Esophagus squamous epithelium (tissue), 5 donors: ENCODE measurements around the gene SCT. TPM values are rescaled to one million over a fixed set of nuclear protein-coding genes. Genes with fewer than 3 reads are reported as not detected.

Source experiments
- DNase-seq: peaks from one replicate; lab custom pipeline; 2025; lab: John Stamatoyannopoulos, UW
- H3K27ac ChIP-seq, 4 donors: fragments of 200-600 bp; sonication (generic); one replicate each; pipeline ENCODE4 v1.5.1; 2016 to 2019; ENCODE audit warnings: mild to moderate bottlenecking in 1 of 4
- H3K27me3 ChIP-seq, 4 donors: fragments of 200-600 bp; sonication (generic); 1 replicate in 3 of 4; 2 replicates in 1 of 4; pipeline versions ENCODE4 v1.5.1 to v1.6.0; 2017 to 2021; ENCODE audit warnings: antibody characterized with exemption in 1 of 4
- H3K36me3 ChIP-seq, 3 donors: fragments of 200-600 bp; sonication (generic); one replicate each; pipeline ENCODE4 v1.5.1; 2016 to 2019
- H3K4me1 ChIP-seq, 3 donors: fragments of 200-600 bp; sonication (generic); one replicate each; pipeline ENCODE4 v1.5.1; 2017 to 2019
- H3K4me3 ChIP-seq, 4 donors: fragments of 200-600 bp; sonication (generic); 1 replicate in 3 of 4; 2 replicates in 1 of 4; pipeline ENCODE4 v1.5.1; 2016 to 2019; ENCODE audit warnings: mild to moderate bottlenecking in 2 of 4, moderate library complexity in 1 of 4
- H3K9me3 ChIP-seq, 3 donors: fragments of 200-600 bp; sonication (generic); one replicate each; pipeline ENCODE4 v1.5.1; 2016 to 2019
- POLR2A ChIP-seq, 4 donors: fragments of 450-650 bp; IDR thresholded peaks; one replicate each; pipeline ENCODE4 v1.6.1; 2017; ENCODE audit warnings: antibody characterized with exemption in 4 of 4, mild to moderate bottlenecking in 4 of 4, moderate library complexity in 3 of 4
- WGBS, 2 donors: methylation state at CpG; one replicate each; pipeline ENCODE4 v1.1.5; 2018; 5-methylcytosine and 5-hydroxymethylcytosine counted together
- intact Hi-C: fragments of 100-400 bp; cut with DNase I; formaldehyde crosslinking; loops from one replicate; pipeline ENCODE4 v1.15.0; 2022
- total RNA-seq, 4 donors: library from RNA; depleted of rRNA; stranded (reverse); fragments of >200 nt; gene quantifications; one replicate each; pipeline ENCODE4 v1.1.0, GENCODE V29; 2016
- TF ChIP-seq, protein P1 (sequence below), 6 experiments: fragments of 450-650 bp in 4 of 6; fragments of 200-600 bp in 2 of 6; sonication (generic) in 2 of 6; IDR thresholded peaks; one replicate each; pipeline ENCODE4 v1.5.1; 2016 to 2019; ENCODE audit warnings: antibody characterized with exemption in 6 of 6, mild to moderate bottlenecking in 4 of 6, moderate library complexity in 4 of 6
- donor health status: DM: yes; HTN: yes; CAD: no.

The SCT gene
- total RNA-seq, 4 donors from 2014 or later: 5.3 TPM; not detected in 3

DNA sequence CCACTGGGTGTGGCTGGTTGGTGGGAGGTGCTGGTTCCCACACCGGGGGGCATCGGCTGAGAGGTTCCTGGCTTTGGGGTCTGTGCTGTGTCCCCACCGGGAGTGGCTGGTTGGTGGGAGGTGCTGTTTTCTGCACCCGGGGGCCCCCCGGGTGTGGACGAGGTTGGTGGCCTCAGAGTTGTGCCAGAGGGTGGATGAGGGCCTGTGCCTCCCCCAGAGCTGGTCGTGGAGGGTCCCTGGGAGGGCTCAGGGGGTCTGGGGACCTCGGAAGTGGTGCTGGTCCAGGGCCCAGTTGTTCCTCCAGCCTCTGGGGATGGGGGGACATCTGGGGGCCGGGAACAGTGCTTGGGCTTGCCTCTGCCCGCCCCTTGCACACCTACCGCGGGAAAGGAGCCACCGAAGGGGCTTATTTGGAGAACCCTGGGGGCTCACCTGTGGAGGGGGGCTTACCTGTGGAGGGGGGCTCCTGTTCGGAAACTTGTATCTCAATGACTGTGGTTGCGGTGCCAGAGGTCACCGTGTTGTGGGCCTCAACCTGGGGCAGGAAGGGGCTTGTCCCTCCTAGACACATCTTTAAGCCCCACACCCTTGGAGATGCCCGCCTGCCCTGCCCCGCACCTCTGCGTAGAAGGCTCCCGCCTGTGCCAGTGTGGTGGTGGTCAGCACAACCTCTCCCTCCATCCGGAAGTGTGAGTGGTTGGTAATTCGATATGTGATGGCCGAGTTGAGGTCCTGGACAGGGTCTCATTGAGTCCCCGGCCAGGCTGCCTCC lies 7.9 kb downstream of the SCT start:
- whole genome bisulfite sequencing, 2 donors: 80 to 90% methylated on average over 2 of the region's 24 CpGs
- H3K27ac ChIP-seq: no peak overlapping the region
- no peaks in the 10 kb centered on the region for H3K9me3 ChIP-seq
- intact Hi-C loops: loop anchor here (5.0 kb wide), 1 partner anchor 52 kb away; no protein-coding TSS in a partner anchor
- H3K27me3 ChIP-seq: peaks cover 0 to 9% (median 0%) of the 10 kb centered on the region in 4 donors
- H3K4me1 ChIP-seq: peaks cover 17 to 28% (median 27%) of the 10 kb centered on the region in 3 donors
- DNase-seq: no peak
- peaks cover 0 to 66% (median 0%) of the 10 kb centered on the region in 3 donors for H3K36me3 ChIP-seq
- TF ChIP-seq, protein P1, sequence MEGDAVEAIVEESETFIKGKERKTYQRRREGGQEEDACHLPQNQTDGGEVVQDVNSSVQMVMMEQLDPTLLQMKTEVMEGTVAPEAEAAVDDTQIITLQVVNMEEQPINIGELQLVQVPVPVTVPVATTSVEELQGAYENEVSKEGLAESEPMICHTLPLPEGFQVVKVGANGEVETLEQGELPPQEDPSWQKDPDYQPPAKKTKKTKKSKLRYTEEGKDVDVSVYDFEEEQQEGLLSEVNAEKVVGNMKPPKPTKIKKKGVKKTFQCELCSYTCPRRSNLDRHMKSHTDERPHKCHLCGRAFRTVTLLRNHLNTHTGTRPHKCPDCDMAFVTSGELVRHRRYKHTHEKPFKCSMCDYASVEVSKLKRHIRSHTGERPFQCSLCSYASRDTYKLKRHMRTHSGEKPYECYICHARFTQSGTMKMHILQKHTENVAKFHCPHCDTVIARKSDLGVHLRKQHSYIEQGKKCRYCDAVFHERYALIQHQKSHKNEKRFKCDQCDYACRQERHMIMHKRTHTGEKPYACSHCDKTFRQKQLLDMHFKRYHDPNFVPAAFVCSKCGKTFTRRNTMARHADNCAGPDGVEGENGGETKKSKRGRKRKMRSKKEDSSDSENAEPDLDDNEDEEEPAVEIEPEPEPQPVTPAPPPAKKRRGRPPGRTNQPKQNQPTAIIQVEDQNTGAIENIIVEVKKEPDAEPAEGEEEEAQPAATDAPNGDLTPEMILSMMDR (IDR thresholded peaks at IDR 0.05): no peak
- no peak for TF ChIP-seq POLR2A (IDR thresholded peaks at IDR 0.05)
- no peak overlapping the region for H3K4me3 ChIP-seq

DNA sequence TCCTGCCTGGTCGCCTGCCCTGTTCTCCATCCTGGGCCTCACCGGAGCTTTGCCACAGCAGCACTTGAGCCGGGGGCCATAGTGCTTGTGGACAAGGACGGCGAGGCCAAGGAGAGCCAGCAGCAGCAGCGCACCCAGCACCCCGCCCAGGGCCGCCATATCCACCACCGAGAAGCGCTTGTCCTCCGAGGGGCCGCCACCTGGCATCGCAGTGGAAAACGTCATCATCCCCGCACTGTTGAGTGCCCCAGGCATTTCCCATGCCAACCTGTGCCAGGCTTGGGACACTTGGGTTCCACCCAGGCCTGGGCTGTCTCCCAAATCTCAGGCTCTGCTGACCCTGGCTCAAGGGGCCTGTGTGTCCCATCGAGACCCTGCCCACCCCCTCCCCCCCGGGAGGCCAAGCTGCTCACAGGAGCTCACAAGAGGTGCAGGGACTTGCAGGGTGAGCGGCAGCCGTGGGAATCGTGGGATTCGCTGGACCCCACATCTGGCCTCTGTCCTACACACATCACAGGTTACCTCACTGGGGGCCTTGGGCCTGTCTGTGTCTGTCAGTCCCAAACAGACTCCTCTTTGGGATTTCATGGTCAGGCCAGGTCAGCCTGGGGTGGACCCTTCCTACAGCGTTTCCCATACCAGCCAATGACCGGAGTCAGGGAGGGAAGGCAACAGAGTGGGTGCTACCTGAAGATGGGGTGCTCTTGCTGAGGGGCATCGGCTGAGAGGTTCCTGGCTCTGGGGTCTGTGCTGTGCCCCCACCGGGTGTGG lies 8.9 kb downstream of the SCT start:
- DNase-seq: no peak
- peaks cover 0 to 61% (median 2%) of the 10 kb centered on the region in 3 donors for H3K36me3 ChIP-seq
- H3K9me3 ChIP-seq: no peaks in the 10 kb centered on the region
- H3K4me3 ChIP-seq: no peak overlapping the region
- H3K27me3 ChIP-seq: no peaks in the 10 kb centered on the region
- TF ChIP-seq POLR2A (IDR thresholded peaks at IDR 0.05): no peak
- TF ChIP-seq, protein P1 (IDR thresholded peaks at IDR 0.05): no peak
- peaks cover 23 to 35% (median 35%) of the 10 kb centered on the region in 3 donors for H3K4me1 ChIP-seq
- intact Hi-C loops: loop anchor here (5.0 kb wide), 1 partner anchor 51 kb away; no protein-coding TSS in a partner anchor
- no peak overlapping the region for H3K27ac ChIP-seq
- WGBS, 2 donors: 97 to 100% methylated on average over 1 to 6 of the region's 25 CpGs

DNA sequence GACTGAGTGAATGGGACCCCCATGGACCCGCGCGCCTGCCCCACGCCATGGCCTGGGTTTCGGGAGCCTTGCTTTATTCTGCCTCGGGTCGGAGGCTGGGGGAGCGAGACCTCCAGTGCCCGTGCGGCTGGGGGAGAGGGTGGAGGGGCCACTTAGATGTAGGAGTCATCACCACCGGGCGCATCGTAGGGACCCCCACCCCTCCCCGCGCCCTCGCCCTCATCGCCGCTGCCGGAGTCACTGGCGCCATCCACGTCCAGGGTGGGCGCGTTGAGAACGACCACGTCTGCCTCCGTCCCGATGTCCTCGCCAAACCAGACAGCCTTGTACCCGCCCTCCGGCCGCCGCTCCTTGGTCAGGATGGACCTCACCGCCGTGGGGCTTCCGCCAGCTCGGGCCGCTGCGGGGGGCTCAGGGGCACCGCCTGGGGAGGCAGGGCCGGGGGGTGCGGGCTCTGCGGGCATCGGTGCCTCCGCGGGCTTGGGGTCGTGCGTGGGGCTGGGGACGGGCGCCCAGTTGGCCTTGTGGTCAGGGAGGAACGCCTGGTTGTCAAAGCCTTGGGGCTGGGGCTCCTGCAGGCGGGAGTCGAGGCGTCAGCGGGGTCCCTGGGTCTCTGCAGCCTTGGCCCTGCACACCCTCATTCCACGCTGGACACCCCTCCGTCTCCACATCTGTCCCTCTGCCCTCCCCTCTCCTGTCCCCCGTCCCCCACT lies 9.6 kb downstream of the SCT start:
- TF ChIP-seq POLR2A (IDR thresholded peaks at IDR 0.05): no peak
- TF ChIP-seq, protein P1 (IDR thresholded peaks at IDR 0.05): no peak
- Histone ChIP-seq H3K4me3 (no peak overlapping the region), H3K27ac (no peak overlapping the region), H3K4me1 (peaks cover 28 to 43% (median 41%) of the 10 kb centered on the region in 3 donors), H3K27me3 (no peaks in the 10 kb centered on the region), H3K9me3 (no peaks in the 10 kb centered on the region), H3K36me3 (peaks cover 0 to 61% (median 9%) of the 10 kb centered on the region in 3 donors)
- intact Hi-C loops: loop anchor here (5.0 kb wide), 1 partner anchor 50 kb away; no protein-coding TSS in a partner anchor
- DNase-seq: no peak
- 89 to 93% methylated on average over 10 to 33 of the region's 57 CpGs for WGBS, 2 donors

DNA sequence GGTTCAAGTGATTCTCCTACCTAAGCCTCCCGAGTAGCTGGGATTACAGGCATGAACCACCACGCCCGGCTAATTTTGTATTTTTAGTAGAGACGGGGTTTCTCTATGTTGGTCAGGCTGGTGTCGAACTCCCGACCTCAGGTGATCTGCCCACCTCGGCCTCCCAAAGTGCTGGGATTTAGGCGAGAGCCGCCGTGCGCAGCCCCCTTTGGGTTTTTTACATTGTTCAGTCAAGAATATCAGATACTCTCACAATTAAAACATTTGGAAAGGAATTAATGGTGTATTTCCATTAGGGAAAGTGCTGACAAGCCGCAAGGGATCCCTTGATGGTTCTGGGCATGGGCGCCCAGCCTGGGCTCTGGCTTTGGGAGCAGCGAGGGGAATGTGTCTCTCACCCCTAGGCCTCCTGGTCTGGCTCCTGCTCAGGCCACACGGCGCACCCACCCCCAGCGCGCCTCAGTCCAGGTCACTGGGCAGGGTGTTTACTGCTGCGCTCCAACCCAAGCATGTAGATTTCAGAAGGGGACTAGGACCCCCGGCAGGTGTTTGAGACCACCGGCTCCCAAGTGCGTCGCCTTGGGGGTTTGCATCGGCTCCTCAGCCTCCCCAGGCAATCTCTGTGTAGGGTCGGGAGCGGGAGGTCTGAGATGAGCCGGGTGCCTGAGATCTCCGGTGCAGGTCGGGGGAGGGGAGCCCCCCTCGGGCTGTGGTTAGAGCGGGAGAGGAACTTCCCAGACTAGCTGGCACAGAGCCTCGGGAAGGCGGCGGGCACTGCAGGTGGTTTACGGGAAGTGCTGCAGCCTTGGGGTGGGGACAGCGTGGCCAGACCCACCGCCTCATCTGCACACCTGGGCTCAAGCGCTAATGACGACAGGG lies 10.4 kb downstream of the SCT start:
- WGBS, 2 donors: 73 to 75% methylated on average over 13 to 17 of the region's 39 CpGs
- peaks cover 1 to 61% (median 16%) of the 10 kb centered on the region in 3 donors for H3K36me3 ChIP-seq
- no peaks in the 10 kb centered on the region for H3K9me3 ChIP-seq
- TF ChIP-seq POLR2A (IDR thresholded peaks at IDR 0.05): no peak
- TF ChIP-seq, protein P1 (IDR thresholded peaks at IDR 0.05): no peak
- intact Hi-C loops: loop anchor here (5.0 kb wide), 1 partner anchor 49 kb away; no protein-coding TSS in a partner anchor
- H3K4me3 ChIP-seq: peak overlapping the region; percentile 58 to 78 (median 72)
- peaks cover 32 to 51% (median 45%) of the 10 kb centered on the region in 3 donors for H3K4me1 ChIP-seq
- DNase-seq: no peak
- no peaks in the 10 kb centered on the region for H3K27me3 ChIP-seq
- peak overlapping the region; percentile 94 to 98 (median 97) for H3K27ac ChIP-seq
